GM21423 (cell line): ENCODE measurements around the gene RPS21.

Experiments
- ATAC-seq: cut with Tn5 transposase; IDR thresholded peaks from one replicate; pipeline ENCODE4 v1.9.1; 2021; ENCODE audit warnings: mild to moderate bottlenecking, moderate library complexity; ENCODE audit not compliant: unreplicated experiment

The RPS21 gene

DNA sequence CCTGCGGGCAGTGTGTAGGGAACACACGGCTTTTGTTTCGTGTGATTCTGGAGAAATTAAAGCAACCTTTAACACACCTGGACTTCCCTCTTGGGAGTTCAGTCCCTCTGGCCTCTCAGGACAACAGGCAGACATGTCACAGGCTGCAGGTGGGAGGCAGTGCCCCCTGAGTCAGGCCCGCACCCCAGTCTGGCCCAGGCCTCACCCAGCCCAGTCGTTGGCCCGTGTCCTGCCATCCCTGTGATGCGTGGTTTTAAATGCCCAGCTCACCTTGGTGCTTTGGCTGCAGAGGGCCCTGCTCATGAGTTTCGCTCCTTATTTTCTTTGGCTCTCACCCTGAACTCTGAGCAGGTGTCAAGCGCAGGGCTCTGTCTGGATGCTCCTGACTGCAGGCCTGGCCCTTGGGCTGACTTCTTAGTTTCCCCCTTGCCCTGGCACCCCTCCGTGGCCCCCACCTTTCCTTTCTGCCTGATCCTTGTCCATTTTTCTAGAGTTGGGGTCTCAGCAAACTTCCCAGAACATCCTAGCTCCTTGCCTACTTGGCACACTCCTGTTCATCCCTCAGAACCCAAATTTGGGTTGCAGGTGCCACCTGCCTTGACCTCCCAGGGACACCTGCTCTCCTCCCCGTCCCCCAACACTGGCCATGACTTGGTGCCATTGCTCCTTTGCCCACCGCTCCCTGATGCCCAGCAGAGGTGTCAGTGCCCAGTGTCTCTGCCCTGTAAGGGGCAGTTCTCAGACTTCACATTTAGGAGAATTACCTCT is 22.4 kb downstream of the RPS21 start:
- ATAC-seq: no peak

DNA sequence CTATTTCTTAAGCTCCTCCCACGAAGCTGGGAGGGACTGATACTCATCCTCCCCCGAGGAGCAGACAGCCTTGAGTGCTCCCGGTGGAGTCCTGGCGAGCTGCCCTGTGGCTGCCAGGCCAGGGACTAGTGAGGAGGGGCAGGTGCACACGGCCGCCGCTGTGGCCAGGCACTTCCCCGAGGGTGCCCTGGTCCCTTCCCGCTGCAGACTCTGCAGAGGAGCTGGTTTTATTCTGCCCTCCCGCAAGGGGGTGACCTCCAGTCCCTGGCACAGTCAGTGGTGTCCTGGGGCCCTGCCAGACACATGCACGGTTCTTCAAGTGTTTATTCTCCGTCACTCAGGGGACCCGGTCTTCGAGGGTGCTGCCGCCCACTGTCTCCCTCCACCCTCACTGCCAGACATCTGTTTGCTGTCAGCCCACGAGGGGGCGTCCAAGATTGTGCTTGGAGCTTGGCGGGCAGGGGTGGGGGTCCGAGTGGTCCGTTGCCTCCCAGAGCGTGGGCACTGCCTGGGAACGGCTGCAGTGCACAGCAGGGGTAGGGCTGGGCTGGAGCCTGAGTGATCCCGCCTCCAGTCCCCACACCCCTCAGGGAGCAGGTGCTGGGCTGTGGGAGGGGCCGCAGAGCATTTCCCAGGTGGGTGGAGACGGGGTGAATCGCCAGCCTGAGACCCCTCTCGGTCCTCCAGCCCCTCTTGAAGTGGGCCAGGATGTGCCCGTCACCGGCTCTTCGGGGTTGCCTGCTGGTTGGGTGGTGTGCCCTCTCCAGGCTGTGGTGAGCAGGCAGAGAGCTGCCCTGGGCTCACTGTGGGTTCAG is 23.2 kb downstream of the RPS21 start:
- ATAC-seq: no peak

DNA sequence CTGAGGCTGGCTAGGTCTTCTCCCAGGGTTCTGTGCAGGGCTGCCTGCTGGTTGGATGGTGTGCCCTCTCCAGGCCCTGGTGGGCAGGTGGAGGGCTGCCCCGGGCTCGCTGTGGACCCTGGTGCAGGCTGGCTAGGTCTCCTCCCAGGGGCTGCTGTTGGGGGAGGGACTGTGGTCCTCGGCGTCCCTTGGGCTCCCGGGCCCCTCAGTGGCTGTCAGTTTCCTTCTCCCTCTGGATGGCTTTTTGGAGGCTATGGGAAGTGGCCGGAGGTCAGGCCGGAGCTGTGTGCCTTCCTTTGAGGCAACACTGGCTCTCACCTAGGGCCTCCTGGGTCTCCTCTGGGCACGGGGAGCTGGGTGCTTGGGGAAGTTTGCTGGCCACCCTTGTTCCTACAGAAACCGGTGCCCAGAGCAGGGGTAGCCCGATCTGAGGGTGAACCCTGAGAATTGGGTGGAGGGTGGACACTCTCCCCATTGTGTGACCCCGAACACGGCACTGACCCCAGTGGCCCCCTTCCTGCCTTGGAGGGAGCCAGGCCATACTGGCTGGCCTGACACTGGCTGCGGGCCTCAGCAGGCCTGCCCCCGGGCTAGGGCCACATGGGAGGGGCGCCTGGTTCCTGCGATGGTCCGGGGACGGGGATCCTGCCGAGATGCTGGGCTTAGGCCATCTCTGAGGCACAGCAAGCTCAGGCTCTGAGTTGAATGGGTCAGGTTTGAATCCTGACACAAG is 24.0 kb downstream of the RPS21 start:
- ATAC-seq: no peak

DNA sequence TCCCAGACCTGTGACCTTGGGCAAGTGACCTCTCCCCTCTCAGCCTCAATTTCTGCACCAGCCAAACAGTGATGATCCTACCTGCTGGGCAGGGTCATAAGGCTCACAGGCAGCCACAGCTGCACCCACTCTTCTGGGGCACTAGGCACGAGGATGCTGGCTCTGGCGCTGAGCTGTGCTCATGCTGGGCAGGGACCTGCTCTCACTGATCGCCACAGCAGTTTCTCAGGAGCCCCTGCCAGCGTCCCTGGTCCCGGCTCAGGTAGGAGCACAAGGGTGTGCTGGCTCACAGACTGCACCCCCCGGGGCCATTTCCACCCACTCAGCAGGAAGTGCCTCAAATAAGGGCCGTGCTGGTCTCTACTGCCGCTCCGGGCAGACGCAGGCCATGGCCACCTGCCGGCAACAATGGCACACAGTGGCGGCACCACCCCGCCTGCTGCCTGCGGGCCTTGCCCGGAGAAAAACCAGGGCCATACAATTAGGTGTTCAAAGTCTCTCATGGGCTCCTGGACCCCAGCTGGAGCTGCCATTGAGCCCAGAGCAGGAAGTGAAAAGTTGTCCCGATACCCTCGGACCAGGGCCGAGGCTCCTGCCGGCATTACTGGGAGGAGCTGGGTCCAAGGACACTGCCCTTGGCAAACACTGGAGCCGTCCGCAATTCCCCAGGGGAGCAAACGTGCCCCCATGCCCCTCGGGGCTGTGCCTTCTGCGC is 24.7 kb downstream of the RPS21 start:
- ATAC-seq: no peak

DNA sequence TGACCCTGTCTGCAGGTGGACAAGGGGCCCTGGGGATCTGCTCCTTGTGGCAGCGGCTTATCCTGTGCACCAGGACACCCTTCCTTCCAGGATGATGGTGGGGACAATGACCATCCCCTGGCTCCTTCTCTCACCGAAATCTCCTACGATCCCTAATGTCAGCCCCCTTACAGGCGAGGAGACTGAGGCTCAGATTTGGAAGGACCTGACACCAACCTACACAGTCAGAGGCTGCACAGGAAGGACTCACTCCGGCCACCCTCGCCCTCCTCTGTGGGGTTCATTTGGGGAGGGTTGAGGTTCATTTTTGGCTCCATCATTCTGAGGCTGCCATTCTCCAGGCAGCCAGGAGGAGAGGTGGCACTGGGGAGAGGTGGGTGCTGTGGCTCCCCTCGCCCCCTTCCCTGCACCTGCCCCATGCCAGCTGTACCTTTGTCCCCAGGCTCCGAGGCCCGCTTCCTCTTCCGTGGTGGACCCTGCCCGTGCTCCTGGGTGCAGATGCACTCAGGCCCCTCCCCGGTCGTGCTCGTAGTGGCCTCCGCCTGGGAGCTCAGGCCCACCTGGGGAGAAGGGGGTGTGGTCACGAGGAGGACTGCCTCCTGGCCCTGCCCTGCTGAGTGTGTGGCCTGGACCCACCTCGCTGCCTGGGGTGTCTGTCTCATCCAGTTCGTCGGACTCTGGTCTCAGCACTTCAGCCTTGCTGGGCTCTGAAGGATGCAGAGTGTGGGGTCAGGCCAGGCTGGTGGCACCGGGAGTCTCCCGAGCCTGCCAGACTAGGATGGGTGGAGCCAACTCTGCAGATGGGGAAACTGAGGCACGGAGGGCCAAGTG is 25.5 kb downstream of the RPS21 start:
- no peak for ATAC-seq

DNA sequence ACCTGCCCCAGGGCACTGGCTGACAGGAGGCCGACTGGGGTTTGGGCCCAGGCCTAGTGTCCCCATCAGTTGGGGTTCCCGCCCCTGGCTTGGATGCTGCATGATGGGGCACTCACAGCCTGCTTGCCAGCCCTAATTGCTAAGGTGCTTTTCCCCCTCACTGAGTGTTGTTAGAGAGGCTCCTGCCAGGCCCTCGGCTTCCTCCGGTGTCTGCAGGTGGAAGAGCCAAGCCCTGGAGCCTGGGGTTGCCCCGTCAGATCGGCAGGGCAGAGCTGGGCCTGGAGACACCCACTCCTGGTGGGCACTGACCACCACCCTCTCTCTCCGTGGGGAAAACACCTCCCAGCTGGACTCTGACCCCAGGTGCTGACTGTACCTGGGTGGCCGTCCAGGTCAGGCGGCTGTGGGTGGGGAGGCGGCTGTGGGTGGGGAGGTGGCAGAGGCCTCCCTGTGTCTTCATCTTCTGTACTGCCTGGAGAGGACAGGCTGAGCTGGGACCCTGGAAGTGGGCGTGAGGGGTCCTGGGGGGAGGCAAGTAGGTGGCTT is 26.2 kb downstream of the RPS21 start:
- no peak for ATAC-seq

DNA sequence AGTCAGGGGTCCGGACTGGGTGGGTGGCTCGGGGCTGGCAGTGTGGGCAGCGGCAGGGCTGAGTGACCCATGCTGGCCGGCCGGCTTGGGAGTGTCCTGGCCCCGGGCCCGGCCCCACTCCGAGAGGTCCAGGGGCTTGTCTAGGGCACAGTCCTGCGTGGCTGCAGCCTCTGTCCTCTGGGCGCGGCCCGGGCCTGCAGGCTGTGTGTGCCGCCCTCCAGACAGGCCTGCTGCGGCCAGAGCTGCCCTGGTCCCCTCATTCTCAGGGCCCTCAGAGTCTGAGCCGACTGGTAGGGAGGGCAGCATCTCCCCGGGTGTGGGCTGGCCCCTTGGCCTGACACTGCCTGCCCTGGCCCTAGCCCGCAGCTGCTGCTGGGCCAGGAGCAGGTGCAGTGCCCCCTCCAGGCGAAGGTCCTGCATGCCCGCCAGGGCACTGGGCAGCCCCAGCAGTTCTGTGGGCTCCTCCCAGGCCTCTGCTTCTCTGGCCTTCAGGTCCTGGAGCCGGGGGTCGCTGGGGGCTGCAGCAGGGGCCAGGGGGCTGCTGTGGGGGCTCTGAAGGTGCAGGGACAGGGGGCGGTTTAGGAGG is 27.1 kb downstream of the RPS21 start:
- no peak for ATAC-seq

DNA sequence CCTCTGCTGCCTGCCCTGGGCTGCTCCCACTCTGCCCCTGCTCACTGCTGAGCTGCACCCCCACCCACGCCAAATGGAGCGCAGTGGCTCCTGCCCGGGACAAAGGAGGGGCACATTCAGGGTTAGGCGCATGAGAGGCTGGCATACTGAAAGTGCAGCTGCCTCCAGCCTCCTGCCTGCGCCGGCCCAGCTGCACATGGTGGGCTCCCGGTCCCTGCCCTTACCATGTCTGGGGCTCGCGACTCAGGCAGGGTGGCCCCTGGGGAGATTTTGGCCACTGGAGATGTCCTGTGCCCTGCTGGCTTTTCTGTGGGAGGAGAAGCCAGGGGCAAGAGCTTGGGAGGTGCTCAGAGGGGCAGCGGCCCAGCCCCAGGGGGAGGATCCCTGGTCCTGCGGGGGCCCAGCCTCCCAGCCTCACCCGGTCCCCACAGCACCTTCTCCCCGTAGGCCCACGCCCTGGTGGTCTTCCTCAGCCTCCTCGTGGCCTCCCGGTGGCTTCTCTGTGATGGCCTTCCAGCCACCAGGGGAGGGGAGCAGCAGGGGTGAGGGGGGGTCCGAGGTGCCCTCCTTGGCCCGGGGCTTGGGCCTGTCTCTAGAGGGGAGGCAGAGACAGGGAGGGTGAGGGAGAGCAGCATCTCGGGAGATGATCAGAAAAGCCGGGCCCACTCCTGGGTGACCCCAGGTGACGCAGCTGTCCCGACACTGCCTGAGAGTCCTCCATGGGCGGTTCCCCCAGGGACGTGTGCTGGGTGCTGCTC is 28.6 kb downstream of the RPS21 start:
- ATAC-seq: no peak

DNA sequence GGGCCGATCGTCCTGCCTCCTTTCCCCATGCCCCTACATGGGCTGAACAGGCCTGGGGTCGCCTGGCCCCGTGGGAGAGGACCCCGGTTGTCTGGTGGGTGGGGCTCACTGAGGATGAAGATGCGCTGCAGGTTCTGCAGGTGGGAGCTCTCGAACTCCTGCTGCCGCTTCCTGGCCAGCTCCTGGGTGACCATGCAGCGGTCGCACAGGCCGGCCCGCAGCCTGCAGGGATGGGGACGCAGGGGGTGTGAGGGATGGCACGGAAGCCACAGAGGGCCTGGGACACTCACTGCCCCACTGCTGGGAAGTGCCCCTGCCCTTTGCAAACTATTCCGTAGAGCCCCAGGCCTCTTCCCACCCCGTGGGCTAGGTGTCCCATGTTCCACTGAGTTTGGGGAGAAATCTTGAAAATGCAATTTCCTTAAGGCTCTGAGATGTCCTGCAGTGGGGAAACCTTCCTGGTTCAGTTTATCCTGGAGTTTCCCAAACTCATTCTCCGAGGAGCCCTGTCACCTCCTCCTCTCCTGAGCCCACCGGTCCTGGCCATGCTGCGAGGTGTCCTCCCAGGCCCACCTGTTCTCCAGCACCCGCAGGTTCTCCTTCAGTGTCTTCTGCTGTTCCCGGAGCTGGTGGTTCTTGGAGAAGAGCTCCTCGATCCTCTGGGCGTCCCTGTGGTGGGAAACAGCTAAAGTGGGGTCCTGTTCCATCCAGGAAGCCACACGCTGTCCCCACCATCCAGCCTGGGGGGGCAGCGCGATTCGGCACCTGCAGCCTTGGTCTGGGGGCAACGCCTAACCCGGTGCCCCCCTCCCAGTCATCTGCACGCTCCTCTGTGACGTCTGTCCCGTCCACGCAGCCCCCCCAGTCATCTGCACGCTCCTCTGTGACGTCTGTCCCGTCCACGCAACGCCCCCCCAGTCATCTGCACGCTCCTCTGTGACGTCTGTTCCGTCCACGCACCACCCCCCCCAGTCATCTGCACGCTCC is 30.0 kb downstream of the RPS21 start:
- ATAC-seq: no peak

DNA sequence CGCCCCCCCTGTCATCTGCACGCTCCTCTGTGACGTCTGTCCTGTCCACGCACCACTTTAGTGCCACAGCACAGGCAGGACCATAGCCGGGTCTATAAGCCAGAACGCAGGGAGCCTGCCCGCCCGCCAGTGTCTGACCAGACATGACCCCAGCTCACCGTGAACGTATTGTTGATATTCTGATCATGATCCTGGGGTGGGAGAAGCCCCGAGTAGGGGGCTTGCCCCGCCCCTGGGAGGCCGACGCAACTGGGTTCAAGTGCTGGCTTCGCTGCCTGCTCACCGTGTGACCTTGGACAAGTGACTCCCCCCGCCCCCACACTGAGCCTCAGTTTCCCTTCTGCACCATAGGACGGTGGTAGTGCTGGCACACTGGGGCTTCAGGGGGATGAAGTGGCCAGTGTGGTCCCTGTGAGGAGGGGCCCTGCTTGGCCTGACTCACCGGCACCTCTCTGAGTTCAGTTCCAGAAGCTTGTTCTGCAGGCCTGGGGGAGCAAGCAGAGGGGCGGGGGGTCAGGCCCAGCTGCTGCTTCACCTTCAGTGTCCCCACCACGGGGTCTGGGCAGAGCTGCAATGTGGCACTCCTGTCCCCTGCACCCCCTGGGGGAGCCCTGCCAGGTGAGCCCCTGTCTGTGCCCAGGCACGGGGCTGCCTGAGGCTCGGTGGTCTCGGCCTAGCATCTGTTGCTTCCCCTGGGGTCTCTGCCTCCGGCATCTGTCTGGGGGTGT is 31.2 kb downstream of the RPS21 start:
- ATAC-seq: no peak

- ATAC-seq: no peak
Measured at GRCh38 chr20:62418709-62419487, 32.0 kb downstream of the RPS21 start.

DNA sequence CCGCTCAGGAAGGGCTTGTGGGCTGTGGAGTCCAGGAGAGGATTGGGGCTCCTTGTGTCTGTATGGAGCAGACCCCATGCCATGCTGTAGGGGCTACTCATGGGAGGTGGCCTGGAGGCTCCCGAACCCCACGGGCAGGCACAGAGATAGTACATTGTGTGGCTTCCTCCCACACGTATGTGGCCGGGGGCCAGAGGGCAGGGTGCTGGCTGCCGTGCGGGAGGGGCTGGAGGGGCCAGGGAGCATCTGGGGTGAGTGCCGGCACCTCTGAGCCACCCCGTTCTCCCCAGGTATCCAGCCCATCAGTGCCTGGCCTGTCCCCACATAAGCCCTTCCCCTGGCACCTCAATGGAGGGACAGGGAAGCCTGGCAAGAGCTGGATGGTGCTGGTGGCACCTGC is 32.9 kb downstream of the RPS21 start:
- ATAC-seq: no peak

DNA sequence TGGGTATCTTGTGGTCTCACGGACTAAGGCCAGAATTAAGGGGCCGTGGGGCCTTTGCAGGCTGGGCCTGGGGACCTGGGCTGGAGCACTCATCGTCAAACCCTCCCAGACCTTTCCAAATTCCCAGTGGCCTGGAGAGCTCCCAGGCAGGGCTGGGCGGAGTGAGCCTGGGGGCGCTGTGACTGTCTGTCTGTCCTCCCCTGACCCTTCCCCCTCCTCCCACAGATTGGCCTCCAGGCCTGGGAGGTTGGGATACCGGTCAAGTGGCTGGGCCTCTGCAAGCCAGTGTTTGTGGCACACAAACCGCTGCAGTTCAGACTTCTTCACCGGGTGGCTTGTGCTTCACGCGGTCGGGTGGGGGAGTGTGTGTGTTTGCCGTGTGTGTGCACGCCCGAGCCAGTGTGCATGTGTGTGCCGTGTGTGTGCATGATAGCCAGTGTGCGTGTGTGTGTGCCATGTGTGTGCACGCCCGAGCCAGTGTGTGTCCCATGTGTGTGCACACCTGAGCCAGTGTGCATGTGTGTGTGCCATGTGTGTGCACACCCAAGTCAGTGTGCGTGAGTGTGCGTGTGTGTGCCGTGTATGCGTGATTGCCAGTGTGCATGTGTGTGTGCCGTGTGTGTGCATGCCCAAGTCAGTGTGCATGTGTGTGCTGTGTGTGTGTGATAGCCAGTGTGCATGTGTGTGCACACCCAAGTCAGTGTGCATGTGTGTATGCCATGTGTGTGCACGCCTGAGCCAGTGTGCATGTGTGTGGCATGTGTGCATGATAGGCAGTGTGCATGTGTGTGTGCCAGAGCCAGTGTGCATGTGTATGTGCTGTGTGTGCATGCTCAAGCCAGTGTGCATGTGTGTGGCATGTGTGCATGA is 34.2 kb downstream of the RPS21 start:
- ATAC-seq: no peak

- no peak for ATAC-seq
Measured at GRCh38 chr20:62421716-62421990, 34.8 kb downstream of the RPS21 start.

DNA sequence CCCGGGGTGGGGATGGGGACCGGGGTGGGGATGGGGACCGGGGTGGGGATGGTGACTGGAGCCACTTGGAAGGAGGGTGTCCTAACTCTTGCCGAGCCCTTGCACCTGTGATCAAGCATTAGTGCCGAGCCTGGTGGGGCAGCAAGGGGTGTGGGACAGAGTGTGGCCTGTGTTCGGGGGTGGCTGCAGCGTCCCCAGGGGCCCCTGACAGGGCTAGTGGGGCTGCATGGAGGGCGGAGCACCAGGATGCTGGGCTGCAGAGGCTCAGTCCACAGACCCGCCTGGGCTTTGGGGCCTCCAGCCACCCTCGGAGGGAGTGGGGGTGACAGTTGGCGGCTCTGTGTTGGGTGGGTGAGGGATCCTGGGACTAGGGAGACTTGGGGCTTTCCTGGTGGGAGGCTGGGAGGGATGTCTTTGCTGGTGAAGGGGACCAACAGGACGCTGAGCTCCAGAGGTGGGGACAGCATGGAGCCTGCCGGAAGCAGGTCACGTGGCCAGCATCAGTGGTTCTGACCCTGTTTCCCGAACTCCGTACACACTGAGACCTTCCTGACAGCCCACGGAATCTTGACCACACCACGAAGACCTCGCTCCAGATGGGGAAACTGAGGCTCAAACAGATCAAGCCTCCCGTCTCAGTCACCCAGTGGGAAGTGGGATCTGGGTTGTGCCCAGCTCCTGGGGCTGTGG is 35.9 kb downstream of the RPS21 start:
- ATAC-seq: no peak
